Subcutaneous adipose tissue (tissue), 4 donors: ENCODE results near the gene SUPT4H1. TPM values are rescaled to one million over a fixed set of nuclear protein-coding genes. Genes with fewer than 3 reads are reported as not detected.

ENCODE experiments used
- CTCF ChIP-seq: fragments of 450-650 bp; IDR thresholded peaks from one replicate; pipeline ENCODE4 v1.5.1; 2016; ENCODE audit warnings: low read depth, mild to moderate bottlenecking, control low read depth, antibody characterized with exemption, moderate library complexity
- total RNA-seq, 4 donors: library from RNA; depleted of rRNA; stranded (reverse); fragments of >200 nt; gene quantifications; one replicate each; pipeline ENCODE4 v1.1.0, GENCODE V29; 2016

Gene SUPT4H1
- total RNA-seq: 10 to 100 TPM; 27.9 to 58.5 (median 40.9) TPM

GRCh38 chr17:58351831-58352595 lies at the start of gene SUPT4H1:
TSS of gene SUPT4H1 (minus strand) at chr17:58352201. CDS start at chr17:58352135, 66 bp downstream.
- no peak for TF ChIP-seq CTCF

GRCh38 chr17:58401287-58401686 lies 49.3 kb upstream of the SUPT4H1 start:
- no peak for TF ChIP-seq CTCF

GRCh38 chr17:58400826-58401225 lies 48.8 kb upstream of the SUPT4H1 start:
- TF ChIP-seq CTCF: no peak

GRCh38 chr17:58399974-58400373 lies 48.0 kb upstream of the SUPT4H1 start:
- no peak for TF ChIP-seq CTCF

- TF ChIP-seq CTCF: no peak
Observed at GRCh38 chr17:58398574-58399266, 46.7 kb upstream of the SUPT4H1 start.

GRCh38 chr17:58396173-58396572 lies 44.2 kb upstream of the SUPT4H1 start:
- TF ChIP-seq CTCF: no peak

GRCh38 chr17:58394534-58395223 lies 42.7 kb upstream of the SUPT4H1 start:
- no peak for TF ChIP-seq CTCF
